Fibroblast of gingiva (primary cell): ENCODE measurements around the gene CHMP4B.

ENCODE experiments used
- DNase-seq: peaks from one replicate; pipeline ENCODE4 v3.0.0-alpha.2; 2011; ENCODE audit warnings: low read depth

Gene CHMP4B

GRCh38 chr20:33810885-33811775, at the start of gene CHMP4B:
Gene CHMP4B, plus strand, starts transcription at chr20:33811348. Its CDS starts 121 bp downstream, at chr20:33811469.
- peak; percentile 98 for DNase-seq

GRCh38 chr20:33761698-33762250, 49.4 kb upstream of the CHMP4B start:
- DNase-seq, result no peak

GRCh38 chr20:33765099-33765498, 46.0 kb upstream of the CHMP4B start:
- DNase-seq, result no peak

GRCh38 chr20:33765592-33765991, 45.6 kb upstream of the CHMP4B start:
- DNase-seq, result no peak

- DNase-seq, result no peak
Observed at GRCh38 chr20:33766686-33767085, 44.5 kb upstream of the CHMP4B start.

GRCh38 chr20:33767777-33768138, 43.4 kb upstream of the CHMP4B start:
- no peak for DNase-seq

GRCh38 chr20:33769043-33769442, 42.1 kb upstream of the CHMP4B start:
- DNase-seq, result no peak

GRCh38 chr20:33770005-33770404, 41.1 kb upstream of the CHMP4B start:
- no peak for DNase-seq

GRCh38 chr20:33771938-33772337, 39.2 kb upstream of the CHMP4B start:
- DNase-seq, result no peak

- DNase-seq, result no peak
Observed at GRCh38 chr20:33772439-33772838, 38.7 kb upstream of the CHMP4B start.

- no peak for DNase-seq
Observed at GRCh38 chr20:33773412-33774089, 37.6 kb upstream of the CHMP4B start.

- no peak for DNase-seq
Observed at GRCh38 chr20:33777816-33778215, 33.3 kb upstream of the CHMP4B start.

- DNase-seq, result no peak
Observed at GRCh38 chr20:33781133-33781532, 30.0 kb upstream of the CHMP4B start.

- no peak for DNase-seq
Observed at GRCh38 chr20:33781945-33782344, 29.2 kb upstream of the CHMP4B start.

- no peak for DNase-seq
Observed at GRCh38 chr20:33783256-33783655, 27.9 kb upstream of the CHMP4B start.

- DNase-seq, result no peak
Observed at GRCh38 chr20:33783818-33784217, 27.3 kb upstream of the CHMP4B start.

- DNase-seq, result no peak
Observed at GRCh38 chr20:33784225-33784624, 26.9 kb upstream of the CHMP4B start.

- no peak for DNase-seq
Observed at GRCh38 chr20:33785503-33785902, 25.6 kb upstream of the CHMP4B start.

- no peak for DNase-seq
Observed at GRCh38 chr20:33787253-33787891, 23.8 kb upstream of the CHMP4B start.

GRCh38 chr20:33788351-33789049, 22.6 kb upstream of the CHMP4B start:
- no peak for DNase-seq

- peak; percentile 76 for DNase-seq
Observed at GRCh38 chr20:33789109-33789857, 21.9 kb upstream of the CHMP4B start.
